Cardiac ventricle fibroblast (primary cell): ENCODE results near the gene MAP1S. TPM values are rescaled to one million over a fixed set of nuclear protein-coding genes. Genes with fewer than 3 reads are reported as not detected.

ENCODE experiments used
- total RNA-seq: library from RNA; depleted of rRNA; stranded (reverse); fragments of >200 nt; gene quantifications from 2 replicates; pipeline ENCODE4 v1.2.3, GENCODE V29; 2015

MAP1S gene, protein sequence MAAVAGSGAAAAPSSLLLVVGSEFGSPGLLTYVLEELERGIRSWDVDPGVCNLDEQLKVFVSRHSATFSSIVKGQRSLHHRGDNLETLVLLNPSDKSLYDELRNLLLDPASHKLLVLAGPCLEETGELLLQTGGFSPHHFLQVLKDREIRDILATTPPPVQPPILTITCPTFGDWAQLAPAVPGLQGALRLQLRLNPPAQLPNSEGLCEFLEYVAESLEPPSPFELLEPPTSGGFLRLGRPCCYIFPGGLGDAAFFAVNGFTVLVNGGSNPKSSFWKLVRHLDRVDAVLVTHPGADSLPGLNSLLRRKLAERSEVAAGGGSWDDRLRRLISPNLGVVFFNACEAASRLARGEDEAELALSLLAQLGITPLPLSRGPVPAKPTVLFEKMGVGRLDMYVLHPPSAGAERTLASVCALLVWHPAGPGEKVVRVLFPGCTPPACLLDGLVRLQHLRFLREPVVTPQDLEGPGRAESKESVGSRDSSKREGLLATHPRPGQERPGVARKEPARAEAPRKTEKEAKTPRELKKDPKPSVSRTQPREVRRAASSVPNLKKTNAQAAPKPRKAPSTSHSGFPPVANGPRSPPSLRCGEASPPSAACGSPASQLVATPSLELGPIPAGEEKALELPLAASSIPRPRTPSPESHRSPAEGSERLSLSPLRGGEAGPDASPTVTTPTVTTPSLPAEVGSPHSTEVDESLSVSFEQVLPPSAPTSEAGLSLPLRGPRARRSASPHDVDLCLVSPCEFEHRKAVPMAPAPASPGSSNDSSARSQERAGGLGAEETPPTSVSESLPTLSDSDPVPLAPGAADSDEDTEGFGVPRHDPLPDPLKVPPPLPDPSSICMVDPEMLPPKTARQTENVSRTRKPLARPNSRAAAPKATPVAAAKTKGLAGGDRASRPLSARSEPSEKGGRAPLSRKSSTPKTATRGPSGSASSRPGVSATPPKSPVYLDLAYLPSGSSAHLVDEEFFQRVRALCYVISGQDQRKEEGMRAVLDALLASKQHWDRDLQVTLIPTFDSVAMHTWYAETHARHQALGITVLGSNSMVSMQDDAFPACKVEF
- 28.3 and 29.8 TPM in 2 replicates for total RNA-seq

DNA sequence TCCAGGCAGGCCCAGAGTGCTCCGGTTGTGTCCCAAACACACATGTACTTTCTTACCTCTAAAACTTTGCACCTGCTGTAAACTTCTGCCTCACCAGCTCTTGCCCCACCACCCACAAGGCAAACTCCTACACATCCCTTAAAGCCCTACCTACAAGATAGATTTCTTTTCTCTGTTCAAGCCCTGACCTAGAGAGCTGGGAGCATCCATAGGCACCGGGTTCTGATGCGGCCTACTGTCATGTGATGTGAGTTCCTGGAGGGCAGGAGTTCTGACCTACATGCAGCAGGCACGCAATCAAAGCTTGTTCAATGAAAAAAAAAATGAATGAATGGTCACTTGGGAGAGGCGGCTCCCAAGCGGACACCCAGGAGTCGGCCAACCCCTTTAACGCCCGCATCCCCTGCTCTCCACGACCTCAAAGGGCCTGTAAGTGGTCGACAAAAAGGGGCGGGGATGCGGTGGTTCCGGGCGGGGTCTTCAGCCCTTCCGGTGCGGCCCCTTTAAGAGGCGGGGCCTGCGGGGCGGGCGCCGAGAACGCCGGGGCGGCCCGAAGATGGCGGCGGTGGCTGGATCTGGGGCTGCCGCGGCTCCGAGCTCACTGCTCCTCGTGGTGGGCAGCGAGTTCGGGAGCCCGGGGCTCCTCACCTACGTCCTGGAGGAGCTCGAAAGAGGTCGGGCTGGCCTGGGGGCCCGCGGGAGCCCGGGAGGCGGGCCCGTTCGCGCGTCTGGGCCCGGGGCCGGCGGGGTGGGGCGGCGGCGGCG is at the start of gene MAP1S:
MAP1S (plus strand) TSS at position 534 of the 765 bp plus-strand sequence; CDS start at position 557, 23 bp downstream.

DNA sequence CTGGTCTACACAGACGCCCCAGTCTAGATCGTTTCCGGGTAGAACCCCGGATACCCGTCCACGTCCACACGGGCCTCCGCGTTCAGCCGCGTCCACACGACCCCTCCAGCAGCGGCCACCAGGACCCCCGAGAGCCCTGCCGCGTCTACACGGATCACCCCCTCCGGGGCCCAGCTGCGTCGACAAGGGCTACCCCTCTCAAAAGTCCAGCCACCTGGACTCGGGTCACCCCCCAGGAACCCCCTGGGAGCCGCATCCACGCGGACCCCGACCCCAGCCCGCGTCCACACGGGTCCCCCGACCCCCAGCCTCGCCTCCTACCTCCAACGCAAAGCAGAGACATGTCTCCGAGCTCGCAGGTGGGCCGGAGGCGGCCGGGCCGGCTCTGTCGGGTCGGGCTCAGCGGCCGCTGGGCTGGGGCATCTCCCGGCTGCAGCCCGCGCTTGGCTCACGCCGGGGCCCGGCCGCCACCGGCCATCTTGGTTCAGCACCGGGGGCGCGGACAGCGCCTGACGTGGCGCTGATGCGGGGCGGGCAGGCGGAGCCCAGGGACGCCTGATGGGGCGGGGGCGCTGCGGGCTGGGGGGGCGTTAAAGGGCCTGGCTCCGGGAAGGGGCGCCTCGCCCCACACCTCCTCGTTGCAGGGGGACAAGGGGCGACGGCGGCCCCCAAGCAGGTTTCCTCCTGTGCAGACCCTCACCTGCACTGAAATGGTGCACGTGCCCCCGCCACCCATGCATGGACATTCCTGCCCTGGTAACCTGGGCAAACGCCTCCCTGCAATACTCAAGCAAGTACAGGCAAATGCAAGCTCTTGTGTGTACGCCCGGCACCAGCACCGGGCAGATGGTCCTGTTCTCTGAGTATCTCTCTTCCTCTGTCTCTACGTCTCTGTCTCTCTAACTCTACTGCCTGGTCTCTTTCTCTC is 31.2 kb upstream of the MAP1S start, which contains the start of gene UNC13A:
UNC13A (minus strand) TSS at position 498 of the 928 bp plus-strand sequence; CDS start at position 343, 155 bp downstream.

DNA sequence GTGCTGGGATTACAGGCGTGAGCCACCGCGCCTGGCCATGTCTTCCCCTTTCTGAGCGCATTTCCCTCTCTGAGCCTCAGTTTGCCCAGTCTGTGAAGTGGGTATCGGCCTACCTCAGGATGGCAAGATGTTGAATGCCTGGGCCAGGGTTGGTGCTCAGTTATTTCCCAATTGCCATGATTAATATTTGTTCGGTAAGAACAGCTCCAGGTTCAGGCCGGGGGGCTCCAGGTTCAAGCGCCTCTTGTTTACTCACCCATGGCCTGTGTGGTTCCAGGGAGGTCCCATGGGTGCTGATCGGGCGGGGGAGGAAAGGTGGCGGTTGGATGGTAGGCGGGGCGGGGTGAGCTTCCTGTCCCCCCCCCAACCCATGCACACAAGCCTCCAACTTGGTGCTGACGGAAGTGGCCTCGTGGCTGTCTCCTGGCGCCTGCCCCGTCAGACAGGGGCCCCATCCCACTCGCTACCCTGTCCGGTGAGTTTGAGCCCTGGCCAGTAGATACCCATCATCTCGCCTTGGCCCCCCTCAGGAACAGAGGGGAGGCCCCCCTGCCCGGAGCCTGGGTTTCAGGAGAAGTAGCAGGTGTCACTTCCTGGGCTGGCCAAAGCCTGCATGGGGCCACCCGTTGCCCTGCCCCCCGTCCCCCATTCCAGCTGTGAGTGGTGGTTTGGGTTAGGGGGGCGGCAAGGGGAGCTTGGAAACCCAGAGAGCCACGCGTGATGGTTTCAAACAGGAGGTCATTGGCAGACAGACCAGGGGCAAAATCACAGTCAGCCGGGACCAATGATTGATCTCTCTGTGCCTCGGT is 32.0 kb downstream of the MAP1S start, which contains the start of gene FCHO1:
FCHO1 (plus strand) TSS at position 375 of the 809 bp plus-strand sequence. CDS start 3,688 bp downstream, outside the sequence.

Other genes starting within 250 kb of the MAP1S start
- 41.8 and 43.5 TPM in 2 replicates for gene SLC27A1, start 249.0 kb upstream of the MAP1S start, total RNA-seq
- gene PGLS, start 207.8 kb upstream of the MAP1S start, total RNA-seq = 116 and 122 TPM in 2 replicates
- gene COLGALT1, start 163.8 kb upstream of the MAP1S start, total RNA-seq = 98.8 and 103 TPM in 2 replicates
- 0.06 TPM in 1 of 2 replicates, not detected in the other for gene UNC13A, start 31.1 kb upstream of the MAP1S start, total RNA-seq
- gene FCHO1, start 32.0 kb downstream of the MAP1S start, total RNA-seq = 0.50 and 0.68 TPM in 2 replicates
- not detected in 2 replicates for gene B3GNT3, start 75.7 kb downstream of the MAP1S start, total RNA-seq
- not detected in 2 replicates for gene INSL3, start 102.0 kb downstream of the MAP1S start, total RNA-seq
- 6.3 and 7.7 TPM in 2 replicates for gene JAK3, start 128.5 kb downstream of the MAP1S start, total RNA-seq
- gene RPL18A, start 140.4 kb downstream of the MAP1S start, total RNA-seq = 1,805 and 2,205 TPM in 2 replicates
- not detected in 2 replicates for gene SLC5A5, start 152.5 kb downstream of the MAP1S start, total RNA-seq
- gene CCDC124, start 213.5 kb downstream of the MAP1S start, total RNA-seq = 51.8 and 67.5 TPM in 2 replicates
- 0.06 TPM in 1 of 2 replicates, not detected in the other for gene KCNN1, start 247.6 kb downstream of the MAP1S start, total RNA-seq